Measurements from ENCODE around the gene MYLK3.
"Not testable (repeated sequence)": the region's sequence is repeated elsewhere in the genome, so short reads cannot be mapped to it uniquely, and the experiment has no call there.

The MYLK3 gene

DNA sequence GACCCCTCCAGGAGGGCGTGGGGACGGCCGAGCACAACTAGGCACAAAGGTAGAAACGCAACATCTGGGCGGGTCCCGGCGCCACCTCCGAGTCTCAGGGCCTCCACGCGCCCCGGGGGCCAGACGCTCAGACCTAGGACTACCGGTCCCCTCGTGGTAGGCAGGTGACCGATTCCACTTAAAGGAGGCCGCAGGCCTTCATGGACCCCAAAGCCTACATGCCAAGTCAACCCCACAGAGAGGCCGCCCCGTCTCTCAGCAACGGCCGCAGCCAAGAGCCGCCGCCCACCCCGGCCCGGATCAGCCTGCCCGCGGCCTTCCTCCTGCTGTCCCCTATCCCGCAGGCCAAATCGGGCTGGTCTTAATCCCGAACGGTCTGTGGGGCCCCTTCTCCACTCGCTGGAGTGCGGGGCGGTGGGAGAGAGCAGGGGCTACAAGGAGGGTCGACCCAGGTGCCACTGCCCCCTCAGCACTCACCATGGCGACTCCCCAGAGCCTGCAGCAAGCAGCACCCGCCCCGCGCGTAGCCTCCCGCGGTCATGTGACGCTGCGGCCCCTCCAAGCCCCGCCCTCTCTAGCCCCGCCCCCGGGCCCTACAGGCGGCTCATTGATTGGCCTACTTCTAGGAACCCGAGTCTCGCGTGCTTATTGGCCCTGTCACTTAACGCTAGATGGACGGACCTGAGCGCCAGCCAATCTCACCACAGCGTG, 59.3 kb downstream of the MYLK3 start, which contains the start of gene VPS35:
Gene VPS35 (minus strand): TSS at position 525 of the 711 bp plus-strand sequence. CDS start 45 bp downstream, at position 480.
- DNase-seq: peak; percentile 95

DNA sequence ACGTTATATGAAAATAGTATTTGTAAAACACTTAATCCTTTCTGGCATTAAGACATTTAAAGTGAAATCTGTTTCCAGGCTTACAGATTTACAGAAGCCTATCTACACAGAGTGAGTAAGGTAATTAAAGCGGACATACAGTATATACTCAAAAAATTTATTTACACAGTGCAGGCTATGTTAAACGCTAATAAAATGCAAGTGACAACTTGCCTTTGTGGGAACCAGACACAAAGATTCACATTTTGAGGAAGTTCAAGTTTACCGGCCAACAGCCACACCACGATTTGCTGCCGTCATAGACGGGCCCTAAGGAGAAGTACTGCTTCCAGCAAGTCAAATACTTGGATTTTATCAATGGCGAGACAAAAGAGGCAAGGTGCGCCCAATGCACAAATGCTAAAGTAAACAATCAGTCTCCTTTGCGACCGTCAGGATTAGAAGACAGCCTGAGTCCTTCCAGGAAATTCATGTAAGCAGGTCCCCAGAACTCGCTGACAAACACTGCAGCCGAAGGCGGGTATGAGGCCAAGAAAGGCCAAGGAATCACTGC, 60.0 kb downstream of the MYLK3 start:
- peak; percentile 64 for DNase-seq

DNA sequence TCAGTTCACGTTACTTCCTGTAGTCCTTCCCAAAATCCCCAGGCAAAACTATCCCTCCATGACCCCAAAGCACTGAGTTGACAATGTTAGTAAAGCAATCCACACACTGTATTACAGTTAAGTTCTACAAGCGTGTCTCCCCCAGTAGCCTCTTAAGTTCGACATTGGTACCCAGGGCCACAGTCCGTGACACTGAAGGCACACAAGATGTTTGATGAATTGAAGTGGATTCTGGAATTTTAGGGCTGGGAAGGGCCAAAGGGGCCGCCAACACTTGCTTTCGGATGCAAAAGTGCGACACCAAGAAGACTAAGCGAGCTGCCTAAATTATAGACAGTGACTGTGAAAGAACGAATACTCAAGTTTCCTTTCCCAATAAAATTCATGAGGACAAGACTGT, 60.7 kb downstream of the MYLK3 start:
- no peak for DNase-seq

DNA sequence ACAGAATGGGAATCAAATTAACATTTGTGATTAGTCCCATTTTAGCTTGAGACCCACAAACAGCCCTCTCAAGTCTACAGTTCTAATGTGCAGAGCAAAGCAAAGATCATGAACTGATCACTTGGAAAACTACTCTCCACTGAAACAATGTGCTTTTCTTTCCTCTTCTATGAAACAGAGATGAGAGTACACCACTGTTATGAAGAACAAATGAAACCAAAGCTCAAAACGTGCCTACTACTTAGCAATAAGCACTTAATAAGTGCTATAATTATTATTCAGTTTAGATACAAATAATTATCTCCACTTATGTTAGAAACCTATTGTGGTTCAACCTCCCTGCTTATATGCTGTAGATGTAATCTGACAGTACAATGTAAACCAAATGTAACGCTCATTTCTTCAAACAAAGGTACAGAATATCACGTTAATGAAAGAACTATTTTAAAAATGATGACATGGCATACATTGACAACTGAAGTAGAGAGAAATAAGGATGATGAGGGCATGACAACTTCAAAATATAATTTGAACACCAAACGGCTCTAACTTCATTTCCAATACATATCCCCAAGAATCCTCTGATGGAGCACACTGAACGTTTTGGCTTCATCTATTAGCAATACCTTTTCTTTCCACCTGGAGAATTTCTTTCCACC, 61.2 kb downstream of the MYLK3 start:
- DNase-seq: no peak

DNA sequence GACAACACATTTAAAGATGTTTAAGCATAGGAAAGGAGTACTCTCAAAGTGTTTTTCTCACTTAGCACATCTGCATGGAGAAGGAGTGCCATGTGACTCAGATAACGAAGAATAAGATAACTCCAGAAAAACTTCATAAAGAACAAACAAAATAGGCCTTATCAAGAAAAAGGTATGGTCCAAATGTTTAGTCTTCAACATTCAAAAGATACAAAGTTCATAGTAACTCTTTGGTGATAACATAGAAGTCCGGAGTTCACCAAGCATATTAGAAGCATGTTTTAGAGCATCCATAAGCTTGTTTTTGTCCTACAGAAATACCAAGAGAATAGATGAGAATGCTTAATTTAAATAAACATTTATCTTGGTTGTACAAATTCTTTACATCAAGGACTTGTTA, 66.3 kb downstream of the MYLK3 start:
- DNase-seq: not testable (repeated sequence)

DNA sequence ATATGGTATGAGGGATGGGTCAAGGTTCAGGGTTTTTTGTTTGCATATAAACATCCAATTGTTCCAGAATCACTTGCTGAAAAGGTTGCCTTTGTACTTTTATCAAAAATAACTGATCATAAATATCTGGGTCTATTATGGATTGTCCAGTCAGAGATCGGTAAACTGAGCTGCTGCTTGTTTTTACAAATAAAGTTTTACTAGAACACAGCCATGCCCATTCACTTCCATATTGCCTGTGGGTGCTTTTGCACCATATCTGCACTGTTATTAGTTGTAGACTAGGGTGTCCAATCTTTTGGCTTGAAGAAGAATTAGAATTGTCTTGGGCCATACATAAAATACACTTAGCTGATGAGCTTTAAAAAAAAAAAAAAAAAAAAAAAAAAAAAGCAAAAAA, 70.2 kb downstream of the MYLK3 start:
- DNase-seq: not testable (repeated sequence)

DNA sequence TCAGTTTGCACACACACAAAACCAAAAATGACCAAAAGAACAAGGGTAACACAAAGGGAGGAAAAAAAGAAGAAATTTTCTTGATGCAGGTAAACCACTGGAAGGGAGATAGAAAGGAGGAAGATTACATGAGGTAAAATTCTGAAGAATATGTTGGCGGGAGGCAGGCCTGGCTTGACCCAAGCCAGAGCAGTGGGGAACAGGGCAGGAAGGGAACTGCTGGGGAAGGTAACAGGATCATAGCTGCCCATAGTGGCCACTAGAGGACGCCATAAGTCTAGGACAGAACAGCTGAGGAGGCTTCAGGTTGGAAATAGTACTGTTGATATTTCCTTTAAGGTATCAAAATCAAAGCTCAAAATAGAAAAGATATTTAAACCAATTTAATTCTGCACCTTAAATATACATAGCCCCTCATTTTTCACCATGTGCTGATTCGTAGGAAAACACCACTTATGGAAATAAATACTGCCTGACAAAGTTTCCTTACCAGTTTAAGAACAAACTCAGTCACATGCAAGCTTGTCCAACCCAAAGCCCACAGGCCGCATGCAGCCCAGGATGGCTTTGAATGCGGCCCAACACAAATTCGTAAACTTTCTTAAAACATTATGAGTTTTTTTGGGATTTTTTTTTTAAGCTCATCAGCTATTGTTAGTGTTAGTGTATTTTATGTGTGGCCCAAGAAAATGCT, 74.7 kb downstream of the MYLK3 start:
- peak; percentile 32 for DNase-seq

DNA sequence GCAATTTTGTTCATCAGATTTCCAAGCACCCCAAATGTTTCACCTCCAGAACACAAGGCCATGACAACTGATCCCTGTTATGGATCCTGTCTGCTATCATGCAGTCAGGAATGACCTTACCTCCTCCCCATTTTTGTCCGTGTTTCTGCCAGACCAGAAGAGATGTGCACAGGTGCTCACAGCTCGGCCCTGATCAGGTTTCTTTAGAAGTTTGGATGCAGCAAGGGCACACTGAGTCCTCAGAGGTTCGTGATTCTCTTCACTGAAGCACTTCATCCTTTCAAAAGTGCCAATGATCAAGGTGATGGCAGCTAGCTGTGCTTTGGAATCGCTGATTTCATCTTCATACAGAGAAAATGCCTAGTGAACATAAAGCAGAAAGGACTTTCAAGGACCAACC, 86.0 kb downstream of the MYLK3 start:
- DNase-seq: no peak

DNA sequence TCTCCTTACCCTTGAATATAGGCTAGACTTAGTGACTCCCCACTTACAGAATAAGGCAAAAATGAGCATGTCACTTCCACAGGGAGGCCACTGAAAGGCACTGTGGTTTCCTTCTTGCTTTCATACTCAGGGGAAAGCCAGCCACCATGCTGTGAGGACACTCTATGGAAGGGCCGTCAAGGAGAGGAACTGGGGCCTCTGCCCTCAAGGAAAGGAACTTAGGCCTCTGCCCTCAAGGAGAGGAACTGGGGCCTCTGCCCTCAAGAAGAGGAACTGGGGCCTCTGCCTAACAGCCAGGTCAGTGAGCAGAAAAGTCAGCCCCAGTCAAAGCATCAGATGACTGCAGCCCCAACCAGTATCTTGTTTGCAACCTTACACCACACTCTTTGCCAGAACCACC, 89.2 kb downstream of the MYLK3 start:
- DNase-seq: peak; percentile 98
